MM.1S (cell line): ENCODE results near the gene RPAP3.

Source experiments
- DNase-seq: peaks from one replicate; pipeline ENCODE4 v3.0.0-alpha.2; 2015
- H2AFZ ChIP-seq: fragments of 300-600 bp; sonication (generic); 2 replicates; pipeline ENCODE4 v1.6.0; 2016; ENCODE audit warnings: antibody characterized with exemption, low read length
- H3F3A ChIP-seq: fragments of 300-600 bp; sonication (generic); 2 replicates; pipeline ENCODE4 v1.6.1; 2016; ENCODE audit warnings: mild to moderate bottlenecking, antibody characterized with exemption, low read length, moderate library complexity, mixed read lengths; ENCODE audit not compliant: insufficient read depth
- H3K27ac ChIP-seq: fragments of 300-600 bp; sonication (generic); 2 replicates; pipeline ENCODE4 v1.5.1; 2016; ENCODE audit warnings: mild to moderate bottlenecking, low read length
- H3K27me3 ChIP-seq: fragments of 300-600 bp; sonication (generic); replicated peaks from 2 replicates; pipeline ENCODE4 v1.6.0; 2016; ENCODE audit warnings: low read length; ENCODE audit not compliant: insufficient read depth
- H3K36me3 ChIP-seq: fragments of 300-600 bp; sonication (generic); replicated peaks from 2 replicates; pipeline ENCODE4 v1.6.1; 2016; ENCODE audit warnings: mild to moderate bottlenecking, low read length, mixed read lengths; ENCODE audit not compliant: insufficient read depth
- H3K4me1 ChIP-seq: fragments of 300-600 bp; sonication (generic); 2 replicates; pipeline ENCODE4 v1.6.1; 2016; ENCODE audit warnings: low read length, mixed read lengths
- H3K4me2 ChIP-seq: fragments of 300-600 bp; sonication (generic); 2 replicates; pipeline ENCODE4 v1.6.0; 2016; ENCODE audit warnings: low read depth, low read length
- H3K4me3 ChIP-seq: fragments of 300-600 bp; sonication (generic); 2 replicates; pipeline ENCODE4 v1.5.1; 2016; ENCODE audit warnings: low read length, mixed read lengths
- H3K79me2 ChIP-seq: fragments of 300-600 bp; sonication (generic); 2 replicates; pipeline ENCODE4 v1.6.1; 2016; ENCODE audit warnings: mixed run types, low read length, mixed read lengths
- H3K9ac ChIP-seq: fragments of 300-600 bp; sonication (generic); 2 replicates; pipeline ENCODE4 v1.6.1; 2016; ENCODE audit warnings: low read length, mixed read lengths
- H3K9me2 ChIP-seq: fragments of 300-600 bp; sonication (generic); replicated peaks from 2 replicates; pipeline ENCODE4 v1.6.1; 2016; ENCODE audit warnings: mild to moderate bottlenecking, low read length, mixed read lengths; ENCODE audit not compliant: insufficient read depth
- H3K9me3 ChIP-seq: fragments of 300-600 bp; sonication (generic); replicated peaks from 2 replicates; pipeline ENCODE4 v1.6.1; 2016; ENCODE audit warnings: mild to moderate bottlenecking, low read length, mixed read lengths; ENCODE audit not compliant: insufficient read depth
- H4K20me1 ChIP-seq: fragments of 300-600 bp; sonication (generic); 2 replicates; pipeline ENCODE4 v1.6.1; 2016; ENCODE audit warnings: mild to moderate bottlenecking, low read length, moderate library complexity, mixed read lengths; ENCODE audit not compliant: insufficient read depth
- CTCF ChIP-seq: fragments of 300-600 bp; sonication (generic); IDR thresholded peaks from 2 replicates; pipeline ENCODE4 v1.5.1; 2016; ENCODE audit warnings: antibody characterized with exemption, low read length, mixed read lengths
- EZH2 ChIP-seq: fragments of 300-600 bp; sonication (generic); optimal IDR thresholded peaks from 2 replicates; pipeline ENCODE3; 2017; ENCODE audit warnings: low read depth, mild to moderate bottlenecking, antibody characterized with exemption, low read length, mixed read lengths
- EZH2phosphoT487 ChIP-seq: fragments of 300-600 bp; sonication (generic); IDR thresholded peaks from 2 replicates; pipeline ENCODE4 v1.6.1; 2018; ENCODE audit warnings: antibody characterized with exemption, low read length

RPAP3 gene

GRCh38 chr12:47711448-47711847 lies 5.6 kb upstream of the RPAP3 start:
- TF ChIP-seq CTCF (no peak), EZH2phosphoT487 (no peak), EZH2 (no peak)
- Histone ChIP-seq H3K36me3 (no peaks in the 10 kb centered on the region), H3K4me3 (no peak overlapping the region), H3K9ac (no peak overlapping the region), H4K20me1 (no peaks in the 10 kb centered on the region), H3K79me2 (peaks cover 13% of the 10 kb centered on the region), H3K4me1 (peaks cover 12% of the 10 kb centered on the region), H2AFZ (no peak overlapping the region), H3F3A (peaks cover 6% of the 10 kb centered on the region), H3K27ac (no peak overlapping the region), H3K4me2 (no peak overlapping the region), H3K9me2 (no peaks in the 10 kb centered on the region), H3K27me3 (no peaks in the 10 kb centered on the region), H3K9me3 (no peaks in the 10 kb centered on the region)
- no peak for DNase-seq

- Histone ChIP-seq H3K9ac (no peak overlapping the region), H3K9me2 (no peaks in the 10 kb centered on the region), H3F3A (peaks cover 11% of the 10 kb centered on the region), H3K79me2 (peaks cover 24% of the 10 kb centered on the region), H3K9me3 (no peaks in the 10 kb centered on the region), H4K20me1 (no peaks in the 10 kb centered on the region), H3K27me3 (no peaks in the 10 kb centered on the region), H3K4me1 (peaks cover 12% of the 10 kb centered on the region), H3K4me3 (no peak overlapping the region), H3K4me2 (no peak overlapping the region), H3K27ac (no peak overlapping the region), H2AFZ (no peak overlapping the region), H3K36me3 (no peaks in the 10 kb centered on the region)
- no peak for DNase-seq
- TF ChIP-seq CTCF (no peak), EZH2 (no peak), EZH2phosphoT487 (no peak)
Observed at GRCh38 chr12:47710278-47710677, 4.4 kb upstream of the RPAP3 start.

GRCh38 chr12:47709671-47710070 lies 3.8 kb upstream of the RPAP3 start:
- no peaks in the 10 kb centered on the region for H4K20me1 ChIP-seq

More at GRCh38 chr12:47709671-47710070, 3.8 kb upstream of the RPAP3 start:
- H3K27ac ChIP-seq, result no peak overlapping the region
- H3K9ac ChIP-seq, result no peak overlapping the region
- peaks cover 17% of the 10 kb centered on the region for H3K4me1 ChIP-seq
- H3K36me3 ChIP-seq, result no peaks in the 10 kb centered on the region
- TF ChIP-seq EZH2 (no peak), EZH2phosphoT487 (no peak), CTCF (no peak)
- peaks cover 11% of the 10 kb centered on the region for H3F3A ChIP-seq
- H3K4me3 ChIP-seq, result no peak overlapping the region
- H3K9me3 ChIP-seq, result no peaks in the 10 kb centered on the region
- no peaks in the 10 kb centered on the region for H3K9me2 ChIP-seq
- no peak for DNase-seq
- H3K27me3 ChIP-seq, result no peaks in the 10 kb centered on the region
- H2AFZ ChIP-seq, result no peak overlapping the region
- H3K4me2 ChIP-seq, result no peak overlapping the region
- H3K79me2 ChIP-seq, result peaks cover 30% of the 10 kb centered on the region
